Stimulated activated CD8-positive, alpha-beta memory T cell treated with anti-CD3 and anti-CD28 coated beads, Interleukin-7, amount 100 ng/mL, for 1 hour (primary cell): ENCODE data around the gene MRPS11.
"Not testable (repeated sequence)": the region's sequence is repeated elsewhere in the genome, so short reads cannot be mapped to it uniquely, and the experiment has no call there.

Experiments
- DNase-seq, 2 donors: peaks; one replicate each; pipeline ENCODE4 v3.0.0-alpha.2; 2020; ENCODE audit warnings: low read depth in 2 of 2

The MRPS11 gene

GRCh38 chr15:88467073-88467934, at the start of gene MRPS11, which contains the start of gene MRPL46:
MRPS11 (plus strand) TSS chr15:88467708; CDS start chr15:88467718, 10 bp downstream.
MRPL46 (minus strand) TSS chr15:88467388; CDS start chr15:88467377, 11 bp downstream.
- peak; percentile 76 to 80 for DNase-seq

GRCh38 chr15:88419830-88420229, 47.7 kb upstream of the MRPS11 start:
- no peak for DNase-seq

DNA sequence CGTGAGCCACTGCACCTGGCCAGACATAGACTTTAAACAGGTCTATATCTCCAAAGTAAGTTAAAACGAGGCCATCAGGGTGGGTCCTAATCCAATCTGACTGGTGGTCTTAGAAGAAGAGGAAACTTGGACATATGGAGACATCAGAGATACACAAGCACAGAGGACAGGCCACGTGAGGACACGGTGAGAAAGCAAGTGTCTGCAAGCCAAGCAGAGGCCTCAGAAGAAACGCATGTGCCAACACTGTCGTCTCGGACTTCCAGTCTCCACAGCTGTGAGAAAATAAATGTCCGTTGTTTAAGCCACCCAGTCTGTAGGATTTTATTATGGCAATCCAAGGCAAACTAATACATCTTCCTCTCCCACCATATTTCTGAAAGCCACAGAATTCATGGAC, 44.2 kb upstream of the MRPS11 start:
- DNase-seq = no peak

- no peak for DNase-seq
Observed at GRCh38 chr15:88426304-88426703, 41.2 kb upstream of the MRPS11 start.

GRCh38 chr15:88428053-88428452, 39.5 kb upstream of the MRPS11 start:
- no peak for DNase-seq

DNA sequence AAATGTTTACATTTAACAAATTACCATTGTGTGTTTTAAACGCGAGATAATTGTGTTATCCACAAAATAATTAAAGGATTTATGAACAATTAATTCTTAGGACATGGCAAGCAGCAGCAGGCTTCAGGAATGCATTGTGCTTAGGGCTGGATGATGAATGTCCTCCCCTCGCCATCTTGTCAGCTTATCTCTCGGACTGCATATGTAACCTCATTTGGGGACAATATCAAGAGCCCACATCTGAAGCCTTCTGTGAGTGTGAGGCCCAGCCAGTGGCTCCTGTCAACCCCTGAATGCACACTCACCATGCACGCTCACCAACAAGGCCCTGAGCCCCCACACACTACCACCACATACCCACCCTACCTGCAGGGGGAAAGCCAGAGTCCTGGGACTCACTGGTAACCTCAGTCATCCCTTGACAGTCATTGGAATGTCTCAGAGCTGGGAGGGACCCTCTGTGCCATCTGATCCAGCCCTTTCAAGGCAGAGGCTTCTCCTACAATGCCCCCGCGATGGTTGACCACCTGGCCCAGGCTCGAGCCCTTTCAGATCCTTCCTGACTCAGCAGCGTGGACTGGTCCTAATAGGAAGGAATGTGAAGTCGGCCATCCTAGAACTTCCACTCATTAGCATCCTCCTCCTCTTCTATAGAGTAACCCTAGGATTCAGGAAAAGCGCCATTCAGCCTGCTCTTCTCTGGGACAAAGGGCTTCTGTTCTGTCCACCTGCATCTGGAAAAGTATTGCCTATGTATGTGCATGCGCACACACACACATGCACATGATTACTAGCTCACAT, 38.5 kb upstream of the MRPS11 start:
- no peak for DNase-seq

GRCh38 chr15:88430051-88430450, 37.5 kb upstream of the MRPS11 start:
- DNase-seq = no peak

- no peak for DNase-seq
Observed at GRCh38 chr15:88431441-88431840, 36.1 kb upstream of the MRPS11 start.

DNA sequence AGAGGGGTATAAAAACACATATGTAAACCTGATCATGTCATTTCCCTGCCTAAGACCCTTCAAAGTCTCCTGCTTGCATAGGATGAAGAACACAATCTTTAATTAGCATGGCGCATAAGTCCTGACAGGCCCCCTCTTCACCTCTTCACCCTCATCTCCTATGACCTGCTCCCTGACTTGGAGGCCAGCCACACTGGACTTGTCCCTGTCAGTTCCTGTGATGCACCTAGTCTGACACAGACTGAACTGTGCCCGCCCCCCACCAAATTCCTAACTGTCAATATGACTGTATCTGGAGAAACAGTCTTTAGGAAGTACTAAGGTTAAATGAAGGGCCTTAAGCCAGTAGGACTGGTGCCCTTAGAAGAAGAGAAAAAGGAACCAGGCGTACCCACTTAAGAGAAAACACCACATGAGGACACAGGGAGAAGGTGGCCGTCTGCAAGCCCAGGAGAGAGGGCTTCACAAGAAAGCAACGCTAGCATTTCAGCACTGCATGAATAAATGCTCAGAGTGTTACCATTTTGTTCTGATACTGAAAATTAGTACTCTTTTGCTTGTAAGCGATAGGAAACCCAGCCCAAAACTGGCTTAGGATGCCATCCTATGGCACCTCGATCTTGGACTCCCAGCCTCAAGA, 34.3 kb upstream of the MRPS11 start:
- DNase-seq = no peak

GRCh38 chr15:88434106-88434505, 33.4 kb upstream of the MRPS11 start:
- not testable (repeated sequence) for DNase-seq

DNA sequence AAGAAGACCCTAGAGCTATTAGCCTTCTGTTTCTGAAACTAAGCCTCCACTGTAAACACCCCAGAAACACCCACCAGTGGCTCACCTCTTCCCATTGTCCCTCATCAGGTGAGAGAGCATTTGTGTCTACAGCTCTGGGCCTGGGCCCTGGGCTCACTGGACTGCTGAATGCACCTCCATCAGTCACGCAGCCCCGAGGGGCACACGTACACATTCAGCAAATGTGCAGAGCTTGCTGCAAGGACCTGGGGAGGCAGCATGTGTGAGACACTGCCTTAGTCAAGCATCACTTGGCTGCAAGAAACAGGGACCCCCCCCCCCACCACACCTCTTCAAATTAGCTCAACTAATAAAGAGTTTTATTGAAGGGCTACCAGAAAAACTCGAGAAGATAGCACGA, 29.3 kb upstream of the MRPS11 start:
- no peak for DNase-seq

DNA sequence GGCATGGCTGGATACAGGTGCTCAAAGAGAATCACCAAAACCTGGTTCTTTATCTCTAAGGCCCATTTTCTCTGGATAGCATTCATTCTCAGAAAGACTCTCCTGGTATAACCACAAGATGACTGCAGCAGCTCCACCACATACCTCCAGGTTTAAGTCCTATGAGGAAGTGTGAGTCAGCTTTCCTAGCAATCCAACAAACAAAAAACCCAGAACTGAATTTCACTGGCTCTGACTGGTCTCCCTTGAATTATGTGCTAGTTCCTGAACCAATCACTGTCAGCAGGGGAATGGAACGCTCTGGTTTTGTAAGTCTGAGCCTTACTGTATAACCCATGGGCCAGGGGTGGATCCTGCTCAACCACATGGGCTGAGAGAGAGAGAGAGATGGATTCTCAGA, 27.5 kb upstream of the MRPS11 start:
- no peak for DNase-seq

GRCh38 chr15:88441076-88441730, 26.3 kb upstream of the MRPS11 start:
- DNase-seq = no peak

- DNase-seq = no peak
Observed at GRCh38 chr15:88447206-88447605, 20.3 kb upstream of the MRPS11 start.

GRCh38 chr15:88447741-88448140, 19.8 kb upstream of the MRPS11 start:
- DNase-seq = no peak

DNA sequence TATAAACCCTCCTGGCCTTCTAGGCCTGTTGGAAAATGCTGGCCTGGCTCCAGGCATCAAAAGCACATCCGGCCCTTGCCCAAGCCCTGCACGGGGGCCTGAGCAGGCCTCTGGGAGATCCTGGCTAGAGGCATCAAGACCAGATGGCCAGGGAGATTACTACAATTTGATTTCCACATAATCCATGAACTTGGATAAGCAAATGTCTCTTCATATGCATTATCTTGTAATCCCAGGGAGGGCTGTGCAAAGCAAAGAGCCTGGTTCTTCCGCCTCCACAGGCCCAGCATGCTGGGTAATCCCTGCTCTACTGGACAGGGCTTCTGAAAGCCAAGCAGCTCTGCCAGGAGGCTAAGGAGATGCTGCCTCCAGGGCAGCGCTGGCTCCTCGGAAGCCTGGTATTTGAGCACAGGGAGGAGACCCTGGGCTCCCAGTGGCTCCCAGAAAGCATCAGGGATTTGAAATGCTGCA, 18.5 kb upstream of the MRPS11 start:
- no peak for DNase-seq

DNA sequence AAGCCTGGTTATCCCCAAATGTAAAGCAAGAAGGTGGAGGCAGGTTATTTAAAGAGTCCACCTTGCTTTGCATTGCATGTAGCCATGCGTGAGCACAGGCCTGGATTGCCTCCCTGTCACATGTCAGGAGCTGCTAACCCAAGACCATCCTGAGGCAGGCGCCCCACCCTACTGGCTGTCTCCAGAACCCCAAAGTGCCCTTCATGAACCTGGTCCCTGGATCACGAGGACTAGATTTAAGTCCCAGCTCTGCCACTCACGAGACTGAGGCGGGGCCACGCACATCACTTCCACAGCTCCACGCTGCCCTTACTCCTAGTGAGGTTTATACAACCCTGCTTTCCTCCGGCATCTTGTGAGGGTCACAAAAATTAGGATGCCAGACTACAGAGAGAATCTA, 17.9 kb upstream of the MRPS11 start:
- no peak for DNase-seq

GRCh38 chr15:88450125-88450798, 17.2 kb upstream of the MRPS11 start:
- DNase-seq = peak in 1 of 2 donors; percentile 19

- no peak for DNase-seq
Observed at GRCh38 chr15:88453651-88454050, 13.9 kb upstream of the MRPS11 start.

- DNase-seq = no peak
Observed at GRCh38 chr15:88454236-88454635, 13.3 kb upstream of the MRPS11 start.
